Activated gamma-delta T cell treated with anti-CD3 and anti-CD28 coated beads, Interleukin-2, amount 50 U/mL, for 16 hours (primary cell): ENCODE data around the gene TMEM183A.

Source experiments
- DNase-seq: peaks from one replicate; pipeline ENCODE4 v3.0.0-alpha.2; 2020; ENCODE audit warnings: low read depth

The TMEM183A gene

GRCh38 chr1:203028784-203029553, 21.8 kb downstream of the TMEM183A start:
- DNase-seq: no peak

- DNase-seq: no peak
Measured at GRCh38 chr1:203031467-203031866, 24.3 kb downstream of the TMEM183A start.

DNA sequence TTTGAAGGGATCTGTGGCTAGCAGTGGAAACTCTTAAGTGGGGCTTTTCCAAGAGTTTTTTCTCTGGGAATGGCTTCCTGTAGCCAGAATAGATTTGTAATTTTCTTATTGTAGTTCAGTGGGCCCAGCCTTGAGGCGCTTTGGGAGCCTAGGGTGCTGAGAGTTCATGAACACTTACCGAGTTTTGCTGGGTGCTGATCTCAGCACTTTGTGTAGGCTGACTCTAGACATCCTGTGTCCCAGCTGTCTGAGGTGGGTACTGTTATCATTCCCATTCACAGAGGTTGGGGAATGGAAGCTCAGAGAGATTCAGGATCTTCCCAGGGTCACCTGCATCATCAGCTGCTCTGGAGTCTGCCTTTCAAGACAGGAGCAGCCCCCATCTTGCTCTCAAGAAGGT, 26.1 kb downstream of the TMEM183A start:
- no peak for DNase-seq

DNA sequence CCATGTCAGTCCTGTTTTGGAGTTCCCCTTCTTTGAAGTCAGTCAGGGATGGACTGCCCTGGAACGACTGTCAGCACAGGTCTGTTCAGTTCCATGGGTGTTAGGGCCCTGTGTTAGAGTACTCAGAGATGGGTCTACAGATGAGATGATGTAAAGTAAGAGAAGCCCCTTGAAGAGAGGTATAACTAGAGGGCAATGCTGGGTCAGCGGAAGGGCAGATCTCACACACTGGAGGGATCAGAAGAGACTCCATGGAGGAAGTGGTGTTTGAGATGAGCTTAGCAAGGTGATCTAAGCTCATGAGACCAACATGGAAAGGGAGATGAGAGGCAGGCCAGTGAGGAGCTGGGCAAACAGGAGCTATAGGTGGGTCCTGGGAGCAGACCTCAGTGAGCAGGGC, 26.7 kb downstream of the TMEM183A start:
- DNase-seq: no peak

DNA sequence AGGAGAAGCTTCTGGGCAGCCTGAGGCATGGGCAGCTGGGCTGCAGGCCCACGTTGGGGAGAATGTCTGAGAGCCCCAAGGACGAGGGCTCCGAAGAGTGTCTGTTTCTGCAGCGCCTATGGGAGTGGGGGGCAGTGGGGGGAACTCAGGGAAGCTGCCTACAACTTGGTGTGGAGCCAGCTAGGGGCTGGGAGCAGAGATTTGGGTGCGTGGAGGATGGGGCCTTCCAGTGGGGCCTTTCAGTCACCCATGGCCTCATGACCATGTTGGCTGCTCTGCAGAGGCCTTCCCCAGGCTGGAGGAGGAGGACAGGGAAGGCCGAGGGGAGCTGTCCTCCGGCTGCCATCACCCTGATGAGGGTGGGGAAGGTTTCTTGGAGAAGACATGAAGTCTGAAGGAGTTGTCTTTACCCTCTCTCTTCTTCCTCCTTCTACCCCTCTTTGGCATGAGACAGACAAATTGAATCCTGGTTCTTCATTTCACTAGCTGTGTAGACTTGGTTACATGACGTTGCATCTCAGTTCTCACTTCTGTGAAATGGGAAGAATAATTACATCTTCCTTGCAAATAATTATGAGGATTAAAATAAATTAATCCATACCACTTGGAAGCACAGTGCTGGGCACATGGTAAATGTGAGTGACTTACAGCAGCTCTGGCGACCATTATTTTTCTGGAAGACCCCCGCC, 27.4 kb downstream of the TMEM183A start:
- no peak for DNase-seq

DNA sequence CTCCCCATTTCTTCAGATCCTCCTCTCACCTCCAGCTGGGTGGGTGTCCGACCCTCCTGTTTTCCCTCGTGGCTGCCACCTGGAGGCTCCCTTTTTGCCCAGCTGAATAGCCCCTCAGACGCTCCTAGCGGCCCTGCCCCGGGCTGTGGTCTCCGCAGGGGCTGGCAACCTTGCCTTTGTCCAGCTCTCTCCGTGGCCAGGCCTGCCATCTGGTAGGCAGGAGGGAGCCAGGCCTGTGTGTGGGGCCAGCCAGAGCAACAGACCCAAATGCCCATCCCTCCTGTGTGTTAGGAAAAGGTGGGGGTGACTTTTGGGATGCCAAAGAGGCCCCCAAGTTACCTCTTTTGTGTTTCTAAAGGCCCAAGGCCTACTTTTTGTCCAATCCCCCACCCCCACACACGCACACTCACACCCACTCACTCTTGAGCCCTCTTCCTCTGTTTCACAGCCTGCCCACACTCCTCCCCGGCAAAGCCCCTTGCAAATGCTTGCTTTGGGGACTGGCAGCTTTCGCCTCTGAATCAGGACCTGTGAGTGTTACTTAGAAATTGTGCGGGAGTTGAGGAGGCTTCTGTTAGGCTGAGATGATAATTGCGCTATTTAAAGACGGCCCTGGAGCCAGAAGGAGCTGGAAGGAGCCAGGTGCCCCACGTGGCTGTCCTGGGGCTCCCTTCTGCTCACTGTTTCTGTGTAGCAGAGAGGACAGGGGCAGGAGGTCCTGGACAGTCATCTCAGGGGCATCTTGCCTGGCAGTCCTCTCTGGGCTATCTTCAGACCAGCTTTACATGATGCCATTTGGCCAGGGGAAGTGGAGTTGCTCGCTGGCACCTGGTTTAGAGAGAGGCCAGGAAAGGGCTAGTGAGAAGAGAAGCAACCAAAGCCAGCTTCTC, 28.2 kb downstream of the TMEM183A start:
- no peak for DNase-seq

DNA sequence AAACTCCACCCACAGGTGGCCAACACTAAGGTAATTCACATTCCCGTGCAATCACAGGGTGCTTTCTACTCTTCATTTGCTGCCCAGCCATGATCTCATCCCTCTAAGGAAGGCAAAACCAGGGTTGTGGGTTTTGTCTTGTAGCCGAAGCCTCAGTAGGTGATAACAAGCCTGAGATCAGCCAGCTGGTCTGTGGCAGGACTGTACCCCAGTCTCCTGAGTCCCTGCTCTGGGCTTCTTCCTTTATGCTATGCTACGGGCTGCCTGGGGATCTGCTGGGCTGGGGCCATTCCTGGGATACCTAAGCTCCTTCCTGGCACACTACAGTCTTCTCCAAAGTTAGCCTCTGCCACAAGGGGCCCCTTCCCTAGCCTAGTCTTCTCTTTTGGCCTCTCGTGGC, 29.0 kb downstream of the TMEM183A start:
- DNase-seq: no peak

GRCh38 chr1:203036537-203036936, 29.4 kb downstream of the TMEM183A start:
- no peak for DNase-seq

DNA sequence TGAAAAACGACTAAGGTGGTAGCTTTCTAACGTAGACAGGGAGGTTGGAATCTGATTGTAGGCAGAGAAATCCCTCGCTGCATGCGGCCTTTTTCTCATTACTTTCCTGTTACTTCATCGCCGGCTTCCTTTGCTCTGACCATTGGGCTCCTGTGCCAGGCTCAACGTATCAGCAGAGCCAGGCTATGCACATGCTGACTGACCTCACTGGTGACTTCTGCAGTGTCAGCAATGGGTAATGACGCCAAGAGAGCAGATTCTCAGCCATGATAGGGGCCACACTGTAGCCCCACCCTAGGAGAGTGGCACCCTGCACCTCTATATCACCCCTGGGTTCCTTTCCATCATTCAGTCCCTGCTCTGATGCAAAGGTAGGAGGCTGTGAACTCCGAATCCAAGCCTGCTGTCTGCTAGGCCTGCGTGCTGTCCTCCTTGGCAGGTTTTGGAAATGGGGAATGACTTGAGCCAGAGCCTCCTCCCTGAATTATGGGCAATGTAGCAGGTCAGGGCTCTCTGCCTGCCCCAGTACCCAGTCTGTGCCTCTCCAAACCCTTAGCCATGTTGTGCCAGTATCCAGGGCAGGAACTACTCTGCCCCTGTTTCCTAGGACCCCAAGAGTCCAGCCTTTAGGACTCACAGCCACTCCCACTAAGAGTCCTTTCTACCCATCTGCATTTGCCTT, 30.5 kb downstream of the TMEM183A start:
- no peak for DNase-seq

DNA sequence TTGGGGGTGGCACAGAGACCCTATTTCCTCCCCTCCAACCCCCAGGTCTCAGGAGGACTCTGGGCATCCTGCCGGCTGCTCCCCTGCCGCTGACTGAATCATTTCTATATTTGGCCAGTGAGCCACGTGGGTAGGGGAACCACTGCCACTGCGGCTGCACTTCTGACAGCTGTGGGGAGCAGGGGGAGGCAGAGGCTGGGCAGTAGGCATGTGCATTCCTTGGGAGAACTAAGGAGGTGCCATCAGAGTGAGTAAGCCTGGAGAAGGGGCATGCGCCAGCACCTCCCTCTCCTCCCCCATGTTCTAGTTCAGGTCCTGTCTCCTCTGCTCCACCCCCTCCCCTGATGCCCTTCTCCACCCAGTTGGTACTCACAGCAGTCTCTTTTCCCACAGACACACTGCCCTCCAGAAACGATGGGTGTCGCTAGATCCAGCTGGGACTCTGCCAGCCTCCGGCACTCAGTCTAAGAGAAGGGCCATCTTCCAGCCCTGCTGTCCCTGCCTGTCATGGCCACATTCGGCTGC, 31.1 kb downstream of the TMEM183A start:
- DNase-seq: no peak

DNA sequence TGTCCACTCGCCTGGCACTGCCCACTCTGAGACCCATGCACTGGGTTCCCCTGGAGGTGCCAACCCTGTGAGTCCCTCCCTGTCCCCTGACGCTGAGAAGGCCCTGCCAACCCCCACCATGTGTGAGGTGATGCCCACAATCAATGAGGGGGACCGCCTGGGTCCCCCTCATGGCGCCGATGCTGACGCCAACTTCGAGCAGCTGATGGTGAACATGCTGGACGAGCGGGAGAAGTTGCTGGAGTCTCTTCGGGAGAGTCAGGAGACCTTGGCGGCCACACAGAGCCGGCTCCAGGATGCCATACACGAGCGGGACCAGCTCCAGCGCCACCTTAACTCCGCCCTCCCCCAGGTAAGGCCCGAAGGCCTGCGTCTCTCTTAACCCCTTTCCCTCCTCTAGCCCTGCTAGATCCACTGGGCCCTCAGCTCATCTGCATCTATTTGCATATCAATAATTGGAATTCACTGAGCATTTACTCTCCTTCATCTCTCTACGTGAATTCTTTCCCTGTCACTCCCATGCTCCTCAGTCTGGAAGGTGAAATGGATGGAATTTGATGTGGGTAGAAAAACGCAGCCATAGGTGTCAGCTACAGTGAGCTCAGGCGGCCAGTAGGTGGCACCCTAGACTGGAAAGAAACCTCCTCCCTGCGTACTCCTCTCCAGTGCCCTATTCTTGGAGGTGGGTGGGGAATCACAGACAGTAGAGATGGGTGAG, 31.9 kb downstream of the TMEM183A start:
- DNase-seq: peak; percentile 36

- no peak for DNase-seq
Measured at GRCh38 chr1:203039609-203040512, 32.7 kb downstream of the TMEM183A start.

- no peak for DNase-seq
Measured at GRCh38 chr1:203040513-203041275, 33.5 kb downstream of the TMEM183A start.

DNA sequence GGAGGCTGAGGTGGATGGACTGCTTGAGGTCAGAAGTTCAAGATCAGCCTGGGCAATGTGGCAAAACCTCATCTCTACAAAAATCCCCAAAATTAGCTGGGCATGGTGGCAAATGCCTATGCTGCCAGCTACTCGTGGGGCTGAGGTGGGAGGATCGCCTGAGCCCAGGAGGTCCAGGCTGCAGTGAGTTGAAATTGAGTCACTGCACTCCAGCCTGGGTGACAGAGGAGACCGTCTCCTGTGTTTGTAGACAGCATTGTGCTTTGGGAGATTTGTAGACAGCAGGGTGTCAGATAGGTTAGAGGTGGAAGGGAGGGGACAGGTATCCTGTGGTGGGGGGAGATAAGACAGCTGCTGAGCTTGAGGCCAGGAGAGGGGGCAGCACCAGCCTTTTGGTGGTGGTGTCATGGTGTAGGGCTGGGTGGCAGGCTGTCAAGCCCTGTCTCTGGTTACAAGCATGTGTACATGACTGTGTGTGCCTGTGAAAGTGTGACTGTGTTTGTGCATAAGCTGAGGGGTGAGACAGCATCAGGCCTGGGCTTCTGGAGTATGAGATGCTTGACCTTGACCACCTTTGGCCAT, 34.3 kb downstream of the TMEM183A start:
- DNase-seq: no peak

DNA sequence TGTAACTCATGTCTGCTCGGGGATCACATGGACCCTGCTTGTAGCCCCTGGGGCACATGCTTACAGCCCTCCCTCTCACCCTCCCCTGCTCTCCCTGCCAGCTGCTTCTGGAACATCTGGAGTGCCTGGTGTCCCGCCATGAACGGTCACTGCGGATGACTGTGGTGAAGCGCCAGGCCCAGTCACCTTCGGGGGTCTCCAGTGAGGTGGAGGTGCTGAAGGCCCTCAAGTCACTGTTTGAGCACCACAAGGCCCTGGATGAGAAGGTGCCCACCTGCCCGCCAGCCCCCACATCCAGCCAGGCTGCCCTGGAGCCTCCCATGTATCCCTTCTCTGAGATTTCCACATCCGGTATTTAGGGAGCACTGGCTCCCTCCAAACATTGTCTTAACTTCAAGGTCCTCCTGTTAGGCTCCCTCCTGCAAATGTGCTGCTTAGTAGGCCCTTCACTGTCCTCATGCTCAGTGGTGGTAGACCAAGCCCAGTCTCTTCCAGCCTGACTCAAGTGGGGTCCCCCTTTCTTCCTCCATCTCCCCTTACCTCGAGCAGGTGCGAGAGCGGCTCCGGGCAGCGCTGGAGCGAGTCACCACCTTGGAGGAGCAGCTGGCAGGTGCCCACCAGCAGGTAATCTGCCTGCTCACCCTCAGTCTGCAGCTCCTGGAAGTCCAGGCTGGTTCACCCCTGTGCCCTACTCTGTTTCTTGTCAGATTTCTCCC, 36.8 kb downstream of the TMEM183A start:
- DNase-seq: no peak

- DNase-seq: no peak
Measured at GRCh38 chr1:203044546-203045250, 37.5 kb downstream of the TMEM183A start.

DNA sequence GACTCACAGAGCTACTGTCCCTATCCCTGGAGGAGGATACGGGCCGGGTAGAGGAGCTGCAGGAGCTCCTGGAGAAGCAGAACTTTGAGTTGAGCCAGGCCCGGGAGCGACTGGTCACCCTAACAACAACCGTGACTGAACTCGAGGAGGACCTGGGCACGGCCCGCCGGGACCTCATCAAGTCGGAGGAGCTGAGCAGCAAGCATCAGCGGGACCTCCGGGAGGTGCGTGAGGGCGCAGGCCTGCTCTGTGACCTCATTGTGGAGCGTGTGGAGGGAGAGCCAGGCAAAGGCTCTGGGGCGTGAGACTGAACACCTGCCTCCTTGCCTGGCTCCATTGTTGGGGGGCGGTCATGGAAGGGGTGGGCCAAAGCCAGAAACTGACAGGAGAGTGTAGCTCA, 38.2 kb downstream of the TMEM183A start:
- DNase-seq: no peak
